A549 treated with AZD9567 at 1 μM for 4 hours (cell line): Measurements from ENCODE around the gene RHCG. TPM values are rescaled to one million over a fixed set of nuclear protein-coding genes. Genes with fewer than 3 reads are reported as not detected.

Experiments
- total RNA-seq: library from RNA; stranded (reverse); fragments of 200-300 nt; extraction: Qiagen RNA extraction; gene quantifications from 5 replicates; pipeline ENCODE4 v1.2.3, GENCODE V29; 2022; ENCODE audit not compliant: insufficient read depth

The RHCG gene
- 33.6 to 48.8 TPM (median 40.5 TPM) in 5 replicates for total RNA-seq

GRCh38 chr15:89496155-89497098 lies at the start of gene RHCG:
RHCG (minus strand) TSS chr15:89496583; CDS start chr15:89496544, 39 bp downstream.

Other genes starting within 250 kb of the RHCG start
- gene POLG, start 161.8 kb downstream of the RHCG start, total RNA-seq, result 60.2 to 68.9 TPM (median 63.5 TPM) in 5 replicates
- 12.1 to 14.2 TPM (median 12.5 TPM) in 5 replicates for gene TICRR, start 78.9 kb upstream of the RHCG start, total RNA-seq
- 1.8 to 4.2 TPM (median 4.1 TPM) in 5 replicates for gene KIF7, start 158.9 kb upstream of the RHCG start, total RNA-seq
- 0.08 to 0.20 TPM (median 0.10 TPM) in 4 of 5 replicates, not detected in the other for gene PLIN1, start 182.8 kb upstream of the RHCG start, total RNA-seq
- gene PEX11A, start 194.2 kb upstream of the RHCG start, total RNA-seq, result 5.0 to 7.9 TPM (median 6.7 TPM) in 5 replicates
- gene WDR93, start 194.2 kb upstream of the RHCG start, total RNA-seq, result 0.09 to 0.22 TPM (median 0.13 TPM) in 4 of 5 replicates, not detected in the other